ENCODE data around the gene KCTD1. TPM values are rescaled to one million over a fixed set of nuclear protein-coding genes. Genes with fewer than 3 reads are reported as not detected.
A peak's percentile ranks its signal among the peaks of the same experiment; 100 is the strongest.

KCTD1 gene
- total and polyA plus RNA-seq, 8 donors = 7.1 to 118 (median 12.9) TPM

- no peak for TF ChIP-seq EP300 (IDR thresholded peaks at IDR 0.05)
- TF ChIP-seq CTCF (IDR thresholded peaks at IDR 0.05) = no peak
- TF ChIP-seq POLR2A (IDR thresholded peaks at IDR 0.05) = no peak
- no peak for TF ChIP-seq POLR2AphosphoS5 (IDR thresholded peaks at IDR 0.05)
- Histone ChIP-seq H3K4me3 (no peak overlapping the region), H3K9me3 (no peaks in the 10 kb centered on the region), H3K36me3 (peaks cover 0 to 44% (median 30%) of the 10 kb centered on the region in 4 donors), H3K27me3 (no peaks in the 10 kb centered on the region), H3K4me1 (no peaks in the 10 kb centered on the region), H3K27ac (no peak overlapping the region)
- WGBS, 5 donors = 93 to 97% (median 96%) methylated on average over 5 to 6 of the region's 6 CpGs
- no peak for DNase-seq
- intact Hi-C loops (cut with DNase I; ENCODE audit: low total_unique reads) = no loop called here
Measured at GRCh38 chr18:26454616-26455015, 93.7 kb downstream of the KCTD1 start.

DNA sequence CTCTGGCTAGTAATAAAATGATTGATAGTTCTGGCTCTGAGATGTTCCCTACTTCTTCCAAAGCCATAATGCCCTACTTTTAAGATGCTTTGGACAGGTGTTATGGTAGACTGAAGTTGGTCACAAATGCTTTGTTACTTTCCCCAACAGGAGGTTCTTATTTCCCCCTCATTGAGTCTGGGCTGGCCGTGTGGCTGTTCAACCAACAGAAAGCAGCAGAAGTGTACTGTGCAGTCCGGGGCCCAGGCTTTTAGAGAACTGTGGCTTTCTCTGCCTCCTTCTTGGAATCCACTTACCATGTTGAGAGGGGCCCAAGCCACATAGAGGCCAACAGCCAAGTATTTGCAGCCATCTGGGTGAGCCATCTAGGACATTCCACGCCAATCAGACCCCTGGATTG lies 94.2 kb downstream of the KCTD1 start:
- Histone ChIP-seq H3K27me3 (no peaks in the 10 kb centered on the region), H3K36me3 (peaks cover 0 to 40% (median 26%) of the 10 kb centered on the region in 4 donors), H3K4me3 (no peak overlapping the region), H3K9me3 (no peaks in the 10 kb centered on the region), H3K27ac (no peak overlapping the region), H3K4me1 (no peaks in the 10 kb centered on the region)
- WGBS, 5 donors = 88 to 97% (median 94%) methylated on average over 2 to 3 of the region's 3 CpGs
- intact Hi-C loops (cut with DNase I; ENCODE audit: low total_unique reads) = no loop called here
- no peak for TF ChIP-seq POLR2AphosphoS5 (IDR thresholded peaks at IDR 0.05)
- TF ChIP-seq EP300 (IDR thresholded peaks at IDR 0.05) = no peak
- no peak for TF ChIP-seq POLR2A (IDR thresholded peaks at IDR 0.05)
- DNase-seq = no peak

DNA sequence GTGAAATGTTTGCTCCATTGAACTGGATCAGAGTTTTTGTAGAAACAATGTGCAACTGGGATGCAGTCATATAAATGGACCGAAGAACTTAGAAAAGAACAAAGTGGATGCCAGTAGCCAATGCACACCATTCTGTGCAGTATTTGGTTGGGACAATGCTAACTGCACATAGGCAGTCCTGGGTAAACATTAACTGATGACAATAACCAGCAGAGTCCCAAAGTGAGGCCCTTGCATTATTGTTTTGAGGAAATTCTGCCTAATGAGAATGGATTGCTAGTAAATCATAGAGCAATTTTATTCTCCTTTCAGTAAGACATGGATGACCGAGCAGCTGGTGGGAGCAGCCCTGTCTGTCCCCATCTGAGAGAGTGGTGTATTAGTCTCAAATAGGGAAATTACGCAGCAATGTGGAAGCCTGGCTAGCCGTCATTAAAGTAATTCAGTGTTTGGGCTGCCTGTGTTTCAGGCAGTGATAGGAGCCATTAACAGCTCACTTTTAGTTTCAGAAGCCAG lies 94.9 kb downstream of the KCTD1 start:
- no peak overlapping the region for H3K27ac ChIP-seq
- H3K36me3 ChIP-seq = peaks cover 0 to 33% (median 21%) of the 10 kb centered on the region in 4 donors
- no peak overlapping the region for H3K4me3 ChIP-seq
- no peaks in the 10 kb centered on the region for H3K4me1 ChIP-seq
- no peaks in the 10 kb centered on the region for H3K27me3 ChIP-seq
- DNase-seq = peak in 1 of 2 donors; percentile 21
- no peaks in the 10 kb centered on the region for H3K9me3 ChIP-seq
- intact Hi-C loops (cut with DNase I; ENCODE audit: low total_unique reads) = no loop called here
- TF ChIP-seq EP300 (IDR thresholded peaks at IDR 0.05) (no peak), POLR2AphosphoS5 (IDR thresholded peaks at IDR 0.05) (no peak), CTCF (IDR thresholded peaks at IDR 0.05) (no peak), POLR2A (IDR thresholded peaks at IDR 0.05) (no peak)
- WGBS, 5 donors = 90 to 94% (median 93%) methylated on average over 4 of the region's 4 CpGs

GRCh38 chr18:26450989-26451682 lies 97.2 kb downstream of the KCTD1 start:
- no peak overlapping the region for H3K27ac ChIP-seq
- TF ChIP-seq POLR2A (IDR thresholded peaks at IDR 0.05) (no peak), POLR2AphosphoS5 (IDR thresholded peaks at IDR 0.05) (no peak), EP300 (IDR thresholded peaks at IDR 0.05) (no peak), CTCF (IDR thresholded peaks at IDR 0.05) (no peak)
- 85 to 90% (median 90%) methylated on average over 8 of the region's 8 CpGs for WGBS, 5 donors

GRCh38 chr18:26448714-26449159 lies 99.6 kb downstream of the KCTD1 start:
- no peaks in the 10 kb centered on the region for H3K27me3 ChIP-seq
- DNase-seq = no peak
- TF ChIP-seq POLR2AphosphoS5 (IDR thresholded peaks at IDR 0.05) = no peak
- TF ChIP-seq POLR2A (IDR thresholded peaks at IDR 0.05) = no peak
- no peak for TF ChIP-seq EP300 (IDR thresholded peaks at IDR 0.05)
- no peak for TF ChIP-seq CTCF (IDR thresholded peaks at IDR 0.05)
- H3K4me1 ChIP-seq = no peaks in the 10 kb centered on the region
- H3K4me3 ChIP-seq = no peak overlapping the region
- intact Hi-C loops (cut with DNase I; ENCODE audit: low total_unique reads) = no loop called here
- H3K27ac ChIP-seq = no peak overlapping the region
- H3K9me3 ChIP-seq = no peaks in the 10 kb centered on the region
- no peaks in the 10 kb centered on the region for H3K36me3 ChIP-seq
- WGBS, 5 donors = 85 to 88% (median 88%) methylated on average over 8 of the region's 8 CpGs

More at GRCh38 chr18:26450989-26451682, 97.2 kb downstream of the KCTD1 start:
- Histone ChIP-seq H3K4me3 (no peak overlapping the region), H3K9me3 (no peaks in the 10 kb centered on the region), H3K4me1 (no peaks in the 10 kb centered on the region), H3K36me3 (peaks cover 0 to 23% (median 20%) of the 10 kb centered on the region in 4 donors), H3K27me3 (no peaks in the 10 kb centered on the region)
- intact Hi-C loops (cut with DNase I; ENCODE audit: low total_unique reads) = no loop called here
- DNase-seq = no peak

Measured in stomach (tissue), 9 donors.